Activated CD4-positive, alpha-beta T cell treated with anti-CD3 and anti-CD28 coated beads for 24 hours (primary cell): ENCODE data around the gene EARS2.
"Not testable (repeated sequence)": the region's sequence is repeated elsewhere in the genome, so short reads cannot be mapped to it uniquely, and the experiment has no call there.

Source experiments
- DNase-seq, 2 donors: peaks; one replicate each; pipeline ENCODE4 v3.0.0-alpha.2; 2020; ENCODE audit warnings: low read depth in 2 of 2

Gene EARS2

GRCh38 chr16:23567602-23568001, 10.5 kb upstream of the EARS2 start:
- no peak for DNase-seq

GRCh38 chr16:23566724-23567123, 9.6 kb upstream of the EARS2 start:
- DNase-seq, result no peak

GRCh38 chr16:23564575-23565363, 7.6 kb upstream of the EARS2 start:
- DNase-seq, result no peak

- no peak for DNase-seq
Observed at GRCh38 chr16:23563186-23563585, 6.0 kb upstream of the EARS2 start.

GRCh38 chr16:23562505-23562904, 5.4 kb upstream of the EARS2 start:
- no peak for DNase-seq

GRCh38 chr16:23561586-23561985, 4.4 kb upstream of the EARS2 start:
- DNase-seq, result no peak

- peak in 1 of 2 donors; percentile 1 for DNase-seq
Observed at GRCh38 chr16:23557779-23558702, 891 bp upstream of the EARS2 start.

- DNase-seq, result no peak
Observed at GRCh38 chr16:23554536-23554935, 2.6 kb downstream of the EARS2 start.

GRCh38 chr16:23552161-23552560, 5.0 kb downstream of the EARS2 start:
- DNase-seq, result no peak

GRCh38 chr16:23549938-23550337, 7.2 kb downstream of the EARS2 start:
- no peak for DNase-seq

GRCh38 chr16:23544436-23544835, 12.7 kb downstream of the EARS2 start:
- DNase-seq, result no peak

- DNase-seq, result not testable (repeated sequence)
Observed at GRCh38 chr16:23540817-23541178, 16.4 kb downstream of the EARS2 start.

- no peak for DNase-seq
Observed at GRCh38 chr16:23539984-23540816, 16.9 kb downstream of the EARS2 start.

GRCh38 chr16:23538919-23539278, 18.3 kb downstream of the EARS2 start:
- DNase-seq, result no peak

GRCh38 chr16:23537390-23537789, 19.8 kb downstream of the EARS2 start:
- DNase-seq, result no peak

- no peak for DNase-seq
Observed at GRCh38 chr16:23535901-23536300, 21.2 kb downstream of the EARS2 start.

- DNase-seq, result no peak
Observed at GRCh38 chr16:23534868-23535860, 22.0 kb downstream of the EARS2 start.

GRCh38 chr16:23532448-23532847, 24.7 kb downstream of the EARS2 start:
- DNase-seq, result no peak

GRCh38 chr16:23530062-23530461, 27.1 kb downstream of the EARS2 start:
- no peak for DNase-seq

- DNase-seq, result no peak
Observed at GRCh38 chr16:23528644-23529310, 28.4 kb downstream of the EARS2 start.
